NT2/D1 (cell line): ENCODE data around the gene LRRC4B.

Experiments used
- DNase-seq: peaks from one replicate; pipeline ENCODE4 v3.0.0-alpha.2; 2011; ENCODE audit warnings: low read depth, low spot score
- H3K27me3 ChIP-seq: 2 replicates; pipeline ENCODE4 v1.6.0; 2011; ENCODE audit warnings: mild to moderate bottlenecking; ENCODE audit not compliant: insufficient read length, insufficient read depth
- H3K36me3 ChIP-seq: 2 replicates; pipeline ENCODE4 v1.6.1; 2011; ENCODE audit warnings: mild to moderate bottlenecking, low read length, mixed read lengths; ENCODE audit not compliant: insufficient read depth, insufficient read length
- H3K4me1 ChIP-seq: 2 replicates; pipeline ENCODE4 v1.5.1; 2011; ENCODE audit not compliant: insufficient read depth, insufficient read length
- H3K4me3 ChIP-seq: 2 replicates; pipeline ENCODE4 v1.5.1; 2011; ENCODE audit warnings: low read depth; ENCODE audit not compliant: insufficient read length
- H3K9ac ChIP-seq: 2 replicates; pipeline ENCODE4 v1.6.0; 2011; ENCODE audit warnings: low read depth; ENCODE audit not compliant: insufficient read length
- H3K9me3 ChIP-seq: 2 replicates; pipeline ENCODE4 v1.5.1; 2011; ENCODE audit warnings: mild to moderate bottlenecking, low read length; ENCODE audit not compliant: insufficient read depth
- SUZ12 ChIP-seq: IDR thresholded peaks from 2 replicates; pipeline ENCODE4 v1.6.1; 2011; ENCODE audit not compliant: insufficient read length, insufficient read depth; ENCODE audit errors: extremely low read depth
- YY1 ChIP-seq: IDR thresholded peaks from 2 replicates; pipeline ENCODE4 v1.6.1; 2011; ENCODE audit not compliant: insufficient read length, insufficient read depth
- ZNF274 ChIP-seq: IDR thresholded peaks from 2 replicates; pipeline ENCODE4 v1.6.1; 2011; ENCODE audit warnings: mild to moderate bottlenecking, low read depth, low read length

LRRC4B gene

GRCh38 chr19:50553134-50553703 lies 15.0 kb downstream of the LRRC4B start:
- no peak for DNase-seq
- Histone ChIP-seq H3K4me1 (peaks cover 15% of the 10 kb centered on the region), H3K27me3 (peaks cover 9% of the 10 kb centered on the region), H3K9ac (no peak overlapping the region), H3K9me3 (no peaks in the 10 kb centered on the region), H3K4me3 (no peak overlapping the region), H3K36me3 (no peaks in the 10 kb centered on the region)
- no peak for TF ChIP-seq SUZ12

GRCh38 chr19:50552540-50552939 lies 15.7 kb downstream of the LRRC4B start:
- no peak for TF ChIP-seq ZNF274
- no peak overlapping the region for H3K9ac ChIP-seq
- DNase-seq = no peak
- no peak overlapping the region for H3K4me3 ChIP-seq
- H3K36me3 ChIP-seq = peaks cover 5% of the 10 kb centered on the region
- no peaks in the 10 kb centered on the region for H3K9me3 ChIP-seq
- H3K4me1 ChIP-seq = peaks cover 18% of the 10 kb centered on the region
- peaks cover 9% of the 10 kb centered on the region for H3K27me3 ChIP-seq

GRCh38 chr19:50551715-50552187 lies 16.5 kb downstream of the LRRC4B start:
- Histone ChIP-seq H3K36me3 (peaks cover 9% of the 10 kb centered on the region), H3K27me3 (peaks cover 9% of the 10 kb centered on the region), H3K9me3 (no peaks in the 10 kb centered on the region), H3K4me3 (peak overlapping the region; percentile 51), H3K9ac (peak overlapping the region; percentile 72), H3K4me1 (peaks cover 16% of the 10 kb centered on the region)
- TF ChIP-seq YY1 (no peak), ZNF274 (no peak), SUZ12 (no peak)
- no peak for DNase-seq

DNA sequence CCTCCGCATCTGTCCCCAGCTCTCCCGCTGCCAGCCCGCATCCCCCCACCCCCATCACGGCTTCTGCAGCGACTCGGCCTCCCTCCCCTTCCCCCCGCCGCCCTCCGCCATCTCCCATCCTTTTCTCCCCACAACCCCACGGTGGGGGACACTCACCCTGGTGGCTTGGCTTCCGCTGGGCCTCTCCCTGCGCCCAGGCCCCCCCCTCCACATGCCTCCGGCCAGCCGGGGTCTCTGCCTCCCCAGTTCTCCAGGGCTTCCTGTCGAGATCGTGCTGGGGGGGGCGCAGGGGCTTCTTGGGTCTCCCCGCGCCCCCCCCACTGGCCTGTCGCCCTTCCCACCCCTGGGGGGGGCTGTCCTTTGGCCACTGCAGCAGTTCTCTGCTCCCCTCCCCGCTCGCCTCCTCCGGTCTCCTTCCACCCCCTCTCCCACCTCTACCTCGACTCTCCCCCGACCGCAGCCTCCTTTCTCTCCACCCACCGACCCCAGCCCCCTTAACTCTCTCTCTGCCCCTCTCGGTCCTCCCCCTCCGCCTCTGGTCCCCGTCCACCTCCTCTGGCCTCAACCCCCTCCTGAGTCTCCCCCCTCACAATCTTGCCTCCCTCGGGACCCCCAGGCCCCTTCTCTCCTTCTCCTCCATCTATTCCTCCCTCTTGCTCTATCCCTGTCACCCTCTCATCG lies 17.1 kb downstream of the LRRC4B start:
- peak overlapping the region; percentile 51 for H3K4me3 ChIP-seq

GRCh38 chr19:50550594-50550966 lies 17.7 kb downstream of the LRRC4B start:
- TF ChIP-seq ZNF274 (no peak), SUZ12 (no peak), YY1 (no peak)
- Histone ChIP-seq H3K4me1 (peaks cover 14% of the 10 kb centered on the region), H3K9ac (peak overlapping the region; percentile 61)

More for the DNA sequence above, 17.1 kb downstream of the LRRC4B start:
- TF ChIP-seq ZNF274 (no peak), SUZ12 (no peak), YY1 (no peak)
- Histone ChIP-seq H3K9ac (peak overlapping the region; percentile 72), H3K4me1 (peaks cover 16% of the 10 kb centered on the region), H3K36me3 (peaks cover 11% of the 10 kb centered on the region), H3K27me3 (peaks cover 9% of the 10 kb centered on the region), H3K9me3 (no peaks in the 10 kb centered on the region)
- no peak for DNase-seq

DNA sequence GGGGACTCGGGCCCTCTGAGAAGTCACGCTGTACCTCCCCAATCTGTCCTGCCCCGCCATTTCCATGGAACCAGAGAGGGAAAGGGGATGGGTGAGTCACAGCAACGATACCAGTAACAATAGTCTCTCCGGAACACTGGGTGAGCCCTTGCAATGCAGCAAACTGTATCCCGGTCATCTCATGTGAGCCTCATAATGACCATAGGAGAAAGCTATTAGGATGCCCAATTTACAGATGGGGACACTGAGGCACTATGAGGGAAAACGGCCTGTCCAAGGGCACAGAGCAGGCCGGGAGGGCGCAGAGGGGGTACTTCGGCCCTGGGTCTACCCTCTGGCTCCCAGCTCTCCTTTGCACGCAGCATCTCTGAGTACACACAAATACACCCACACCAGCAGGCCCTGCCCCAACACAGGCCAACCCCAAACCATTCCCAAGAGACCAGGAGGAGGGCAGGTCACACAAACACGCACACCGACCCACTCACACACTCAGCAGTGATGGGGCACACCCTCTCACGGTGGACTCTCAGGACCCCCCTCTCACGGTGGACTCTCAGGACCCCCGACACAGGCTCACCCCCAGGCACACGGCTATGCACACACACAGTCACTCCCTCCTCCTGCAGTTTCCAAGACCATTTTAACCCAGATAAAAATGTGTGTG lies 18.2 kb downstream of the LRRC4B start:
- no peak for TF ChIP-seq SUZ12
- TF ChIP-seq YY1 = no peak
- TF ChIP-seq ZNF274 = no peak
- H3K4me3 ChIP-seq = no peak overlapping the region
- peaks cover 11% of the 10 kb centered on the region for H3K4me1 ChIP-seq
- H3K9ac ChIP-seq = peak overlapping the region; percentile 44
- no peaks in the 10 kb centered on the region for H3K9me3 ChIP-seq
- H3K27me3 ChIP-seq = peaks cover 9% of the 10 kb centered on the region
- peaks cover 11% of the 10 kb centered on the region for H3K36me3 ChIP-seq
- no peak for DNase-seq

More at GRCh38 chr19:50550594-50550966, 17.7 kb downstream of the LRRC4B start:
- Histone ChIP-seq H3K9me3 (no peaks in the 10 kb centered on the region), H3K4me3 (peak overlapping the region; percentile 51), H3K36me3 (peaks cover 11% of the 10 kb centered on the region), H3K27me3 (peaks cover 9% of the 10 kb centered on the region)
- DNase-seq = no peak

GRCh38 chr19:50549059-50549926 lies 18.9 kb downstream of the LRRC4B start:
- no peak overlapping the region for H3K9ac ChIP-seq
- TF ChIP-seq SUZ12 = no peak
- no peak for TF ChIP-seq ZNF274
- TF ChIP-seq YY1 = no peak
- peaks cover 9% of the 10 kb centered on the region for H3K27me3 ChIP-seq
- peaks cover 7% of the 10 kb centered on the region for H3K4me1 ChIP-seq
- no peak for DNase-seq
- no peaks in the 10 kb centered on the region for H3K9me3 ChIP-seq
- H3K36me3 ChIP-seq = peaks cover 11% of the 10 kb centered on the region
- H3K4me3 ChIP-seq = no peak overlapping the region
